HEK293 (cell line): Measurements from ENCODE around the gene TOX4.

Source experiments
- CTCF ChIA-PET: fragments of 350-600 bp; formaldehyde crosslinking; extraction: SDS; loops from one replicate; lab custom pipeline; 2021; ENCODE audit warnings: antibody characterized with exemption; lab: Yijun Ruan, JAX
- POLR2A ChIA-PET: fragments of 300-600 bp; formaldehyde crosslinking; extraction: SDS; loops from one replicate; lab custom pipeline; 2020; ENCODE audit warnings: antibody characterized with exemption, inconsistent platforms; lab: Yijun Ruan, JAX
- H3K27ac ChIP-seq: fragments of 200-500 bp; sonication (Bioruptor generic); 2 replicates; pipeline ENCODE4 v1.5.1; 2014; ENCODE audit warnings: low read depth, low read length, control low read depth, inconsistent platforms; ENCODE audit errors: extremely low read depth
- H3K36me3 ChIP-seq, 2 experiments: fragments of 200-500 bp in 1 of 2; sonication (Bioruptor generic) in 1 of 2; 1 replicate in 1 of 2; 2 replicates in 1 of 2; pipeline ENCODE4 v1.5.1; 2014 to 2017; ENCODE audit warnings: inconsistent platforms in 2 of 2, low read length in 2 of 2; ENCODE audit not compliant: control insufficient read depth in 2 of 2, insufficient read depth in 1 of 2
- H3K4me1 ChIP-seq: fragments of 200-500 bp; sonication (Bioruptor generic); 2 replicates; pipeline ENCODE4 v1.5.1; 2014; ENCODE audit warnings: mild to moderate bottlenecking, low read length, inconsistent platforms; ENCODE audit not compliant: control insufficient read depth, insufficient read depth
- H3K4me3 ChIP-seq: 2 replicates; pipeline ENCODE4 v1.5.1; 2011; ENCODE audit warnings: low read depth, mild to moderate bottlenecking, control low read depth, low read length, moderate library complexity
- H3K9me3 ChIP-seq: fragments of 200-500 bp; sonication (Bioruptor generic); 2 replicates; pipeline ENCODE4 v1.5.1; 2014; ENCODE audit warnings: low read depth, low read length, inconsistent platforms; ENCODE audit not compliant: control insufficient read depth, insufficient read depth
- MEIS1 ChIP-seq: sonication (generic); formaldehyde crosslinking; IDR thresholded peaks from 2 replicates; pipeline ENCODE4 v1.8.1; 2022; ENCODE audit warnings: missing genetic modification reagents, mild to moderate bottlenecking, borderline replicate concordance
- PRDM1 ChIP-seq: fragments of 450-650 bp; formaldehyde crosslinking; IDR thresholded peaks from 2 replicates; pipeline ENCODE4; 2016; ENCODE audit warnings: missing biosample characterization, missing genetic modification characterization
- PRDM6 ChIP-seq: fragments of 450-650 bp; formaldehyde crosslinking; IDR thresholded peaks from 2 replicates; pipeline ENCODE4 v1.5.1; 2017; ENCODE audit warnings: missing biosample characterization, missing genetic modification characterization
- SCRT2 ChIP-seq: fragments of 450-650 bp; formaldehyde crosslinking; IDR thresholded peaks from 2 replicates; pipeline ENCODE4 v1.5.1; 2016; ENCODE audit warnings: missing biosample characterization, missing genetic modification characterization
- SP3 ChIP-seq: fragments of 450-650 bp; formaldehyde crosslinking; IDR thresholded peaks from 2 replicates; pipeline ENCODE4 v1.5.1; 2016; ENCODE audit warnings: missing biosample characterization, missing genetic modification characterization
- SP7 ChIP-seq: fragments of 450-650 bp; formaldehyde crosslinking; IDR thresholded peaks from 2 replicates; pipeline ENCODE4 v1.5.1; 2016; ENCODE audit warnings: missing biosample characterization, missing genetic modification characterization
- ZNF175 ChIP-seq: fragments of 450-650 bp; formaldehyde crosslinking; IDR thresholded peaks from 2 replicates; pipeline ENCODE4 v1.5.1; 2016; ENCODE audit warnings: missing biosample characterization, missing genetic modification characterization
- ZNF184 ChIP-seq: fragments of 450-650 bp; IDR thresholded peaks from 2 replicates; pipeline ENCODE4 v1.5.1; 2018; ENCODE audit warnings: missing biosample characterization, mild to moderate bottlenecking, missing genetic modification characterization
- ZNF26 ChIP-seq: fragments of 450-650 bp; formaldehyde crosslinking; IDR thresholded peaks from 2 replicates; pipeline ENCODE4 v1.5.1; 2016; ENCODE audit warnings: missing biosample characterization, missing genetic modification characterization
- ZNF341 ChIP-seq: fragments of 450-650 bp; formaldehyde crosslinking; IDR thresholded peaks from 2 replicates; pipeline ENCODE4; 2016; ENCODE audit warnings: low read depth, missing biosample characterization, missing genetic modification characterization
- ZNF398 ChIP-seq: fragments of 450-650 bp; formaldehyde crosslinking; IDR thresholded peaks from 2 replicates; pipeline ENCODE4 v1.5.1; 2017; ENCODE audit warnings: missing biosample characterization, missing genetic modification characterization
- ZNF416 ChIP-seq: fragments of 450-650 bp; formaldehyde crosslinking; IDR thresholded peaks from 2 replicates; pipeline ENCODE4 v1.5.1; 2016; ENCODE audit warnings: missing biosample characterization, missing genetic modification characterization
- ZNF510 ChIP-seq: fragments of 450-650 bp; formaldehyde crosslinking; IDR thresholded peaks from 2 replicates; pipeline ENCODE4 v1.5.1; 2018; ENCODE audit warnings: mild to moderate bottlenecking, missing genetic modification characterization, missing biosample characterization; ENCODE audit not compliant: insufficient replicate concordance
- ZNF558 ChIP-seq: fragments of 450-650 bp; formaldehyde crosslinking; IDR thresholded peaks from 2 replicates; pipeline ENCODE4 v1.5.1; 2016; ENCODE audit warnings: missing biosample characterization, missing genetic modification characterization
- ZNF629 ChIP-seq: fragments of 450-650 bp; formaldehyde crosslinking; IDR thresholded peaks from 2 replicates; pipeline ENCODE4 v1.5.1; 2017; ENCODE audit warnings: missing biosample characterization, missing genetic modification characterization
- ZNF660 ChIP-seq: fragments of 450-650 bp; IDR thresholded peaks from 2 replicates; pipeline ENCODE4 v1.5.1; 2018; ENCODE audit warnings: missing biosample characterization, mild to moderate bottlenecking, missing genetic modification characterization
- TF ChIP-seq, protein P1 (sequence below): fragments of 450-650 bp; formaldehyde crosslinking; IDR thresholded peaks from 2 replicates; pipeline ENCODE4 v1.5.1; 2016; ENCODE audit warnings: missing biosample characterization, missing genetic modification characterization
- TF ChIP-seq, protein P2 (sequence below): fragments of 450-650 bp; formaldehyde crosslinking; IDR thresholded peaks from 2 replicates; pipeline ENCODE4 v1.5.1; 2016; ENCODE audit warnings: missing biosample characterization, missing genetic modification characterization
- TF ChIP-seq, protein P3 (sequence below): fragments of 450-650 bp; formaldehyde crosslinking; IDR thresholded peaks from 2 replicates; pipeline ENCODE4 v1.5.1; 2017; ENCODE audit warnings: missing biosample characterization, missing genetic modification characterization

TOX4 gene

DNA sequence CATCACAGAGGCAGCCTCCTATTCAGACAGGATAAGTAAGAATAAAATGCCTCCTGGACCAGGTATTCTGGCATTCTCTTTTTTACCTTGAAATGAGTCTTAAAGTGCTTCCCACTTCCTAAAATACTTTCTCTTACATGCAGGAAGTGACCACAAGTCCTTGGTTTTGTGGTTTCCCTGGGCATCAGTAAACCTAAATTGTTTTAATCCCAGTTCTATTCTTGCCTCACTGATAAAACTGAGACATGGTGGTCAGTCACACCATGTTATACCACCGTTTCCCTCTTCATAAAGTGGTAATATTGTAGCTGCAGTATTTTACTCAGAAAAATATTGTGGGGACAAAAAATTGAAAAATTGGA, 50.3 kb downstream of the TOX4 start:
- TF ChIP-seq ZNF26 = no peak
- TF ChIP-seq MEIS1 (CRISPR knock-in tag) = no peak
- no peak for TF ChIP-seq ZNF416 (tag by site-specific recombination)
- no peak for TF ChIP-seq ZNF660 (tag by site-specific recombination)
- TF ChIP-seq SP3 = no peak
- no peak for TF ChIP-seq ZNF341 (tag by site-specific recombination)
- TF ChIP-seq ZNF558 (tag by site-specific recombination) = no peak
- no peak for TF ChIP-seq ZNF175
- TF ChIP-seq, protein P1, sequence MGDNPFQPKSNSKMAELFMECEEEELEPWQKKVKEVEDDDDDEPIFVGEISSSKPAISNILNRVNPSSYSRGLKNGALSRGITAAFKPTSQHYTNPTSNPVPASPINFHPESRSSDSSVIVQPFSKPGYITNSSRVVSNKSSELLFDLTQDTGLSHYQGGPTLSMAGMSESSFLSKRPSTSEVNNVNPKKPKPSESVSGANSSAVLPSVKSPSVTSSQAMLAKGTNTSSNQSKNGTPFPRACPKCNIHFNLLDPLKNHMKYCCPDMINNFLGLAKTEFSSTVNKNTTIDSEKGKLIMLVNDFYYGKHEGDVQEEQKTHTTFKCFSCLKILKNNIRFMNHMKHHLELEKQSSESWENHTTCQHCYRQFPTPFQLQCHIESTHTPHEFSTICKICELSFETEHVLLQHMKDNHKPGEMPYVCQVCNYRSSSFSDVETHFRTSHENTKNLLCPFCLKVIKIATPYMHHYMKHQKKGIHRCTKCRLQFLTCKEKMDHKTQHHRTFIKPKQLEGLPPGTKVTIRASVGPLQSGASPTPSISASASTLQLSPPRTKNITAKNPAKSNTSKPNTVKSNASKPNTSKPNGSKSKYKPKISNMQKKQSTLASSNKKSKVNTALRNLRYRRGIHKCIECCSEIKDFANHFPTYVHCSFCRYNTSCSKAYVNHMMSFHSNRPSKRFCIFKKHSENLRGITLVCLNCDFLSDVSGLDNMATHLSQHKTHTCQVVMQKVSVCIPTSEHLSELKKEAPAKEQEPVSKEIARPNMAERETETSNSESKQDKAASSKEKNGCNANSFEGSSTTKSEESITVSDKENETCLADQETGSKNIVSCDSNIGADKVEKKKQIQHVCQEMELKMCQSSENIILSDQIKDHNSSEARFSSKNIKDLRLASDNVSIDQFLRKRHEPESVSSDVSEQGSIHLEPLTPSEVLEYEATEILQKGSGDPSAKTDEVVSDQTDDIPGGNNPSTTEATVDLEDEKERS (tag by site-specific recombination) = no peak
- Histone ChIP-seq H3K27ac (no peak overlapping the region), H3K9me3 (no peaks in the 10 kb centered on the region), H3K4me3 (no peak overlapping the region), H3K36me3 (peaks cover 3 to 27% of the 10 kb centered on the region in 2 experiments; a peak in 2 of 3 replicates), H3K4me1 (peaks cover 17% of the 10 kb centered on the region)
- CTCF ChIA-PET = interaction anchor here (2.0 kb wide), 1 partner anchor 32 kb away, joined by 7 read pairs; no protein-coding TSS in a partner anchor
- POLR2A ChIA-PET = interaction anchor here (0.6 to 2.1 kb wide), 3 partner anchors 30 to 143 kb away, joined by 5 to 9 read pairs (median 5); no protein-coding TSS in a partner anchor

- POLR2A ChIA-PET = interaction anchor here (0.8 kb wide), 1 partner anchor 17 kb away, joined by 3 read pairs; the partner anchor contains the start of gene METTL3
- peaks cover 17% of the 10 kb centered on the region for H3K4me1 ChIP-seq
- TF ChIP-seq ZNF184 (tag by site-specific recombination) = no peak
- TF ChIP-seq PRDM1 (tag by site-specific recombination) = peak; percentile 50; the same call in 1 of the 2 replicates
- TF ChIP-seq, protein P2, sequence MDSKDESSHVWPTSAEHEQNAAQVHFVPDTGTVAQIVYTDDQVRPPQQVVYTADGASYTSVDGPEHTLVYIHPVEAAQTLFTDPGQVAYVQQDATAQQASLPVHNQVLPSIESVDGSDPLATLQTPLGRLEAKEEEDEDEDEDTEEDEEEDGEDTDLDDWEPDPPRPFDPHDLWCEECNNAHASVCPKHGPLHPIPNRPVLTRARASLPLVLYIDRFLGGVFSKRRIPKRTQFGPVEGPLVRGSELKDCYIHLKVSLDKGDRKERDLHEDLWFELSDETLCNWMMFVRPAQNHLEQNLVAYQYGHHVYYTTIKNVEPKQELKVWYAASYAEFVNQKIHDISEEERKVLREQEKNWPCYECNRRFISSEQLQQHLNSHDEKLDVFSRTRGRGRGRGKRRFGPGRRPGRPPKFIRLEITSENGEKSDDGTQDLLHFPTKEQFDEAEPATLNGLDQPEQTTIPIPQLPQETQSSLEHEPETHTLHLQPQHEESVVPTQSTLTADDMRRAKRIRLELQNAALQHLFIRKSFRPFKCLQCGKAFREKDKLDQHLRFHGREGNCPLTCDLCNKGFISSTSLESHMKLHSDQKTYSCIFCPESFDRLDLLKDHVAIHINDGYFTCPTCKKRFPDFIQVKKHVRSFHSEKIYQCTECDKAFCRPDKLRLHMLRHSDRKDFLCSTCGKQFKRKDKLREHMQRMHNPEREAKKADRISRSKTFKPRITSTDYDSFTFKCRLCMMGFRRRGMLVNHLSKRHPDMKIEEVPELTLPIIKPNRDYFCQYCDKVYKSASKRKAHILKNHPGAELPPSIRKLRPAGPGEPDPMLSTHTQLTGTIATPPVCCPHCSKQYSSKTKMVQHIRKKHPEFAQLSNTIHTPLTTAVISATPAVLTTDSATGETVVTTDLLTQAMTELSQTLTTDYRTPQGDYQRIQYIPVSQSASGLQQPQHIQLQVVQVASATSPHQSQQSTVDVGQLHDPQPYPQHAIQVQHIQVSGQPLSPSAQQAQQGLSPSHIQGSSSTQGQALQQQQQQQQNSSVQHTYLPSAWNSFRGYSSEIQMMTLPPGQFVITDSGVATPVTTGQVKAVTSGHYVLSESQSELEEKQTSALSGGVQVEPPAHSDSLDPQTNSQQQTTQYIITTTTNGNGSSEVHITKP (tag by site-specific recombination) = peak; percentile 63
- TF ChIP-seq ZNF398 (tag by site-specific recombination) = peak; percentile 23; the same call in 1 of the 2 replicates
- peak; percentile 53; the same call in 1 of the 2 replicates for TF ChIP-seq ZNF629 (tag by site-specific recombination)
- TF ChIP-seq, protein P3, sequence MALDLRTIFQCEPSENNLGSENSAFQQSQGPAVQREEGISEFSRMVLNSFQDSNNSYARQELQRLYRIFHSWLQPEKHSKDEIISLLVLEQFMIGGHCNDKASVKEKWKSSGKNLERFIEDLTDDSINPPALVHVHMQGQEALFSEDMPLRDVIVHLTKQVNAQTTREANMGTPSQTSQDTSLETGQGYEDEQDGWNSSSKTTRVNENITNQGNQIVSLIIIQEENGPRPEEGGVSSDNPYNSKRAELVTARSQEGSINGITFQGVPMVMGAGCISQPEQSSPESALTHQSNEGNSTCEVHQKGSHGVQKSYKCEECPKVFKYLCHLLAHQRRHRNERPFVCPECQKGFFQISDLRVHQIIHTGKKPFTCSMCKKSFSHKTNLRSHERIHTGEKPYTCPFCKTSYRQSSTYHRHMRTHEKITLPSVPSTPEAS (tag by site-specific recombination) = peak; percentile 84
- TF ChIP-seq SCRT2 (tag by site-specific recombination) = peak; percentile 95
- TF ChIP-seq ZNF510 (tag by site-specific recombination) = no peak
- TF ChIP-seq SP7 (tag by site-specific recombination) = peak; percentile 21; the same call in 1 of the 2 replicates
- peak; percentile 92 for TF ChIP-seq PRDM6 (tag by site-specific recombination)
Observed at GRCh38 chr14:21528381-21529348, 51.7 kb downstream of the TOX4 start.

More at GRCh38 chr14:21528381-21529348, 51.7 kb downstream of the TOX4 start:
- no peaks in the 10 kb centered on the region for H3K9me3 ChIP-seq
- peaks cover 0 to 14% of the 10 kb centered on the region in 2 experiments; a peak in 2 of 3 replicates for H3K36me3 ChIP-seq
- CTCF ChIA-PET = interaction anchor here (0.6 to 0.9 kb wide), 3 partner anchors 31 to 1949 kb away, joined by 3 to 4 read pairs (median 4); no protein-coding TSS in a partner anchor
- no peak overlapping the region for H3K4me3 ChIP-seq
- 0 out of 2 replicates have a peak overlapping the region, but pooled peaks have one; percentile 1 for H3K27ac ChIP-seq
